Thyroid gland (tissue), 4 donors: ENCODE measurements around the gene SYNPO2L.
"Not testable (repeated sequence)": the region's sequence is repeated elsewhere in the genome, so short reads cannot be mapped to it uniquely, and the experiment has no call there.

ENCODE experiments used
- CTCF ChIP-seq, 6 experiments: fragments of 200-600 bp in 3 of 6; fragments of 450-650 bp in 3 of 6; sonication (generic) in 3 of 6; IDR thresholded peaks; one replicate each; pipeline ENCODE4 v1.5.1; 2016 to 2019; ENCODE audit warnings: antibody characterized with exemption in 6 of 6, mild to moderate bottlenecking in 2 of 6, inconsistent platforms in 1 of 6, moderate library complexity in 1 of 6
- POLR2A ChIP-seq, 2 donors: fragments of 450-650 bp; IDR thresholded peaks; one replicate each; pipeline ENCODE4 v1.6.1; 2017; ENCODE audit warnings: antibody characterized with exemption in 2 of 2, mild to moderate bottlenecking in 2 of 2, moderate library complexity in 1 of 2

- not testable (repeated sequence) for TF ChIP-seq CTCF, POLR2A (IDR thresholded peaks at IDR 0.05)
Observed at GRCh38 chr10:73689596-73689995, 33.8 kb upstream of the SYNPO2L start.
